ENCODE results near the gene DDX19B. TPM values are rescaled to one million over a fixed set of nuclear protein-coding genes. Genes with fewer than 3 reads are reported as not detected.

DDX19B gene
- total RNA-seq, 1 donor from 2014 or later, result 22.5 TPM

Other genes starting within 250 kb of the DDX19B start
- 17.2 and 38.2 TPM in 2 replicates for gene PDPR, start 184.9 kb upstream of the DDX19B start, total RNA-seq
- gene CLEC18C, start 125.4 kb upstream of the DDX19B start, total RNA-seq, result under 0.01 and 0.13 TPM in 2 replicates
- 28.2 and 40.0 TPM in 2 replicates for gene EXOSC6, start 47.2 kb upstream of the DDX19B start, total RNA-seq
- gene AARS1, start 9.7 kb upstream of the DDX19B start, total RNA-seq, result 91.7 and 99.2 TPM in 2 replicates
- gene DDX19A, start 47.7 kb downstream of the DDX19B start, total RNA-seq, result 27.0 and 38.1 TPM in 2 replicates
- gene ST3GAL2, start 139.9 kb downstream of the DDX19B start, total RNA-seq, result 35.9 and 42.1 TPM in 2 replicates
- gene FCSK, start 155.4 kb downstream of the DDX19B start, total RNA-seq, result 7.4 and 11.9 TPM in 2 replicates
- gene COG4, start 224.4 kb downstream of the DDX19B start, total RNA-seq, result 63.2 and 75.5 TPM in 2 replicates
- 62.3 and 82.3 TPM in 2 replicates for gene SF3B3, start 224.6 kb downstream of the DDX19B start, total RNA-seq

Measured in dermis microvascular lymphatic vessel endothelial cell (primary cell).